GM21723 (cell line): Measurements from ENCODE around the gene EVI5.
A peak's percentile ranks its signal among the peaks of the same experiment; 100 is the strongest.
"Not testable (repeated sequence)": the region's sequence is repeated elsewhere in the genome, so short reads cannot be mapped to it uniquely, and the experiment has no call there.

Source experiments
- ATAC-seq: cut with Tn5 transposase; IDR thresholded peaks from one replicate; pipeline ENCODE4 v1.9.1; 2021; ENCODE audit warnings: mild to moderate bottlenecking, moderate library complexity; ENCODE audit not compliant: unreplicated experiment

Gene EVI5

GRCh38 chr1:92527670-92528069 is 257.2 kb downstream of the EVI5 start:
- no peak for ATAC-seq

GRCh38 chr1:92524944-92525590 is 259.8 kb downstream of the EVI5 start:
- not testable (repeated sequence) for ATAC-seq

GRCh38 chr1:92519043-92519442 is 265.9 kb downstream of the EVI5 start:
- ATAC-seq, result no peak

- no peak for ATAC-seq
These were observed 268.3 kb downstream of the EVI5 start for GRCh38 chr1:92516574-92516973.

GRCh38 chr1:92515796-92516201 is 269.1 kb downstream of the EVI5 start:
- no peak for ATAC-seq

GRCh38 chr1:92511541-92511940 is 273.4 kb downstream of the EVI5 start:
- no peak for ATAC-seq

GRCh38 chr1:92509619-92510018 is 275.3 kb downstream of the EVI5 start:
- ATAC-seq, result no peak

- ATAC-seq, result peak; percentile 9
These were observed 279.8 kb downstream of the EVI5 start for GRCh38 chr1:92505015-92505692.

- ATAC-seq, result peak; percentile 34
These were observed 280.5 kb downstream of the EVI5 start for GRCh38 chr1:92504291-92505014.

GRCh38 chr1:92503926-92504285 is 281.0 kb downstream of the EVI5 start:
- no peak for ATAC-seq

GRCh38 chr1:92503043-92503925 is 281.6 kb downstream of the EVI5 start:
- no peak for ATAC-seq

- peak; percentile 52 for ATAC-seq
These were observed 282.7 kb downstream of the EVI5 start for GRCh38 chr1:92502247-92502646.

GRCh38 chr1:92500552-92500951 is 284.4 kb downstream of the EVI5 start:
- ATAC-seq, result no peak

GRCh38 chr1:92495392-92496063 is 289.4 kb downstream of the EVI5 start:
- ATAC-seq, result no peak

- no peak for ATAC-seq
These were observed 290.3 kb downstream of the EVI5 start for GRCh38 chr1:92494485-92495141.

GRCh38 chr1:92493139-92493538 is 291.8 kb downstream of the EVI5 start:
- no peak for ATAC-seq

GRCh38 chr1:92488832-92489231 is 296.1 kb downstream of the EVI5 start:
- no peak for ATAC-seq

- no peak for ATAC-seq
These were observed 296.5 kb downstream of the EVI5 start for GRCh38 chr1:92488416-92488815.

GRCh38 chr1:92487078-92487605 is 297.8 kb downstream of the EVI5 start:
- ATAC-seq, result no peak
